PFSK-1 (cell line): ENCODE results near the gene HSDL1.

ENCODE experiments used
- FOXP2 ChIP-seq: optimal IDR thresholded peaks from 2 replicates; pipeline ENCODE3; 2011; ENCODE audit warnings: borderline replicate concordance, control low read depth, inconsistent platforms; ENCODE audit not compliant: insufficient read depth; ENCODE audit errors: extremely low read length, extremely low read depth
- POLR2AphosphoS5 ChIP-seq: IDR thresholded peaks from 2 replicates; pipeline ENCODE4 v1.6.1; 2012; ENCODE audit warnings: low read depth, mild to moderate bottlenecking, control low read depth, low read length, moderate library complexity
- REST ChIP-seq, 2 experiments: IDR thresholded peaks; 2 replicates each; pipeline versions ENCODE4 v1.6.1 to v1.8.0; 2011 to 2012; ENCODE audit warnings: low read depth in 2 of 2, low read length in 2 of 2, control low read depth in 1 of 2, inconsistent platforms in 1 of 2, mild to moderate bottlenecking in 1 of 2, moderate library complexity in 1 of 2; ENCODE audit not compliant: insufficient read depth in 1 of 2
- SIN3A ChIP-seq: IDR thresholded peaks from 2 replicates; pipeline ENCODE4 v1.6.1; 2012; ENCODE audit warnings: mild to moderate bottlenecking, low read length, moderate library complexity, borderline replicate concordance; ENCODE audit not compliant: insufficient read depth
- TAF1 ChIP-seq: IDR thresholded peaks from 2 replicates; pipeline ENCODE4 v1.6.1; 2012; ENCODE audit warnings: low read length, control low read depth, borderline replicate concordance; ENCODE audit not compliant: insufficient read depth

GRCh38 chr16:84124257-84125073 lies 20.5 kb downstream of the HSDL1 start:
- TF ChIP-seq POLR2AphosphoS5: no peak
- no peak for TF ChIP-seq REST (IDR thresholded peaks at IDR 0.05; ENCODE audit: insufficient read depth in 1 of 2, low read depth in 2 of 2, low read length in 2 of 2)
- no peak for TF ChIP-seq TAF1
- TF ChIP-seq SIN3A: no peak
- no peak for TF ChIP-seq FOXP2
